ELR (cell line): ENCODE measurements around the gene ZC3H14.
A peak's percentile ranks its signal among the peaks of the same experiment; 100 is the strongest.
"Not testable (repeated sequence)": the region's sequence is repeated elsewhere in the genome, so short reads cannot be mapped to it uniquely, and the experiment has no call there.

Experiments used
- DNase-seq: peaks from one replicate; pipeline ENCODE4 v3.0.0-alpha.2; 2015; ENCODE audit warnings: low read depth

ZC3H14 gene, protein sequence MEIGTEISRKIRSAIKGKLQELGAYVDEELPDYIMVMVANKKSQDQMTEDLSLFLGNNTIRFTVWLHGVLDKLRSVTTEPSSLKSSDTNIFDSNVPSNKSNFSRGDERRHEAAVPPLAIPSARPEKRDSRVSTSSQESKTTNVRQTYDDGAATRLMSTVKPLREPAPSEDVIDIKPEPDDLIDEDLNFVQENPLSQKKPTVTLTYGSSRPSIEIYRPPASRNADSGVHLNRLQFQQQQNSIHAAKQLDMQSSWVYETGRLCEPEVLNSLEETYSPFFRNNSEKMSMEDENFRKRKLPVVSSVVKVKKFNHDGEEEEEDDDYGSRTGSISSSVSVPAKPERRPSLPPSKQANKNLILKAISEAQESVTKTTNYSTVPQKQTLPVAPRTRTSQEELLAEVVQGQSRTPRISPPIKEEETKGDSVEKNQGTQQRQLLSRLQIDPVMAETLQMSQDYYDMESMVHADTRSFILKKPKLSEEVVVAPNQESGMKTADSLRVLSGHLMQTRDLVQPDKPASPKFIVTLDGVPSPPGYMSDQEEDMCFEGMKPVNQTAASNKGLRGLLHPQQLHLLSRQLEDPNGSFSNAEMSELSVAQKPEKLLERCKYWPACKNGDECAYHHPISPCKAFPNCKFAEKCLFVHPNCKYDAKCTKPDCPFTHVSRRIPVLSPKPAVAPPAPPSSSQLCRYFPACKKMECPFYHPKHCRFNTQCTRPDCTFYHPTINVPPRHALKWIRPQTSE

DNA sequence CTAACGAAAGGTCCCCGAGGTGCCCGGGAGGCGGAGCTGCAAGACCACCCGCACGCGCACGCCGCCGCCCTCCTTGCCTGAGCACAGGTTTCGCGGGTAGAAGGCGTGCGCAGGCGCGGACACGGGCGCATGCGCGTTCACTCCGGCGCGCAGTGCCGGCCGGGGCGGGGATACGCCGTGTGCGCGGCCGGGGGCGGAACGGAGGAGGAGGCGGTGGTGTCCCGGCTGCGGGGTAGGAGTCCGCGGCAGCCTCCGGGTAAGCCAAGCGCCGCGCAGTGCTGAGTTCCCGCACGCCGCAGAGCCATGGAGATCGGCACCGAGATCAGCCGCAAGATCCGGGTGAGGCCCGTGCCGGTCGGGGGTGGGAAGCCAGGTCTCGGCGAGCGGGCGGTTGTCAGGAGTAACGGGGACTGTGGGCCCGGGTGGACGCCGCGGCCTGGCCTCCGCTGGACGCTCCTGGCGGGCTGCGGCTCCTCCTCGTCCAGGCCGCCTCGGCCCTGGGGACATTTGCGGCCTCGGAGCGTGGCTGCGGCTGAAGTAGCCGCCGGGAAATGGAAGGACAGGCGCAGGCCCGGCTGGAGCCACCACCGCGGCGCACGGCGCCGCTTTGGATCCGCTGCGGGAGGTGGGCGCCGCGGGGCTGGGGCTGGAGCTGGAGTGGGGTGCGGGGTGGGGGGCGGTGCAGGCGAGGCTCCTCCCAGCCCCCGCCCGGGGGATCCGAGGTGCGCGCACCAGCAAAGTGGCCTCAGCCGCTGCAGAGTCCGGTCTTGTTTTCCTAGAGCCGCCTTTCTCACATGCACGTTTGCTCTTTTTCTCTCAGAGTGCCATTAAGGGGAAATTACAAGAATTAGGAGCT is at the start of gene ZC3H14:
ZC3H14 (plus strand) TSS at position 207 of the 856 bp plus-strand sequence; CDS start at position 304, 97 bp downstream.
- peak; percentile 89 for DNase-seq

DNA sequence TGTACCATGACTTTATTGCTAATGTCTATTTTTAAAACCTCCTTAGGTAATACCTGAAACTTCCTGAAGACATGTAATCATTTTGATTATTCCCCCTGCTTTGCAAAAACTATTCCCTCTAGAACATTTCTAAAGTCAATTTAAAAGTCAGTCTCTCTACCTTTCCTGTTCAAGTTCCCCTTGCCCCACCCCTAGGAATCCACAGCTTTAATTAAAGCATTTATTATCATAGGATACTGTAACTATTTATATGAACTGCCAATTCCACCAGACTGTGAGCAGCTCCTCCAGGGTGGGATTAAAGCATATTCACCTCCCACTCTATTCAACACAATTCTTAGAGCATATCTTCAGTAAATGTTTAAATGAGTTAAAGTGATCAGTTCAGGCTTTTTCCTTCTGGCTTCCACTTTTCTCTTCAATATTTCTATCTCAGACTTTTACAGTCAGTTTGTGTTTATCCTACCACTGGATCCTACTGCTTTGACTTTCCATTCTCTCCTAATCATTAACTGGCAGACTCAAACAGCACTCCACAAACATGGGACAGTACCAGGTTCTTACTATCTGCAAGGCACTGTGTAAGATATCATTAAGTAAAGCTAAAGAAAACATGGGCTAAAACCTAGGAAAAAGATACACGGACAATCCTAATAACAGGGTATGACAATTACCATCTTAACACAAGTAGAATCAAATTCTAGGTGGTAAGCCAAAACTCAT is 47.2 kb upstream of the ZC3H14 start:
- DNase-seq = no peak

DNA sequence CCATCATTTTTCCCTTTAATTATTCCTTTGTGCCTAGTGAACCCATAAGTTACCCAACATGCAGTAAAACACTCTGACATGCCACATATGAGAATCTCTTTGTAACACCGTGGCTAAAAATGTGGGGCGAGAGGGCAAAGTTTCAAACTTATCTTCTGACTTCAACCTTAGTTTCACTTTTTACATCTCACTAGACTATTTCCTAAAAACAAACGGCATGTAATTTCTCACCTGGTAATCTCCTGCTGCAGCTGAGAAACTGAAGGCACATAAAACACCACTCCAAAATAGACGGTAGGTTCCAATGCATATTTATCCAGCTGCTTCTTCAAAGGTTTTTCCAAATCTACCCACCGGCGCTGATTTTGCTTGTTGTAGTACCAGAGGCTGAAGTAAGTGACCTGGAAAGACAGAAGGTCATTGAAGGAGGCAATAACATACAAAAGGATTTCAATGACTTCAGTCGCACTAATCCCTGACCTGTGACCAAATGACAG is 45.9 kb upstream of the ZC3H14 start:
- no peak for DNase-seq

DNA sequence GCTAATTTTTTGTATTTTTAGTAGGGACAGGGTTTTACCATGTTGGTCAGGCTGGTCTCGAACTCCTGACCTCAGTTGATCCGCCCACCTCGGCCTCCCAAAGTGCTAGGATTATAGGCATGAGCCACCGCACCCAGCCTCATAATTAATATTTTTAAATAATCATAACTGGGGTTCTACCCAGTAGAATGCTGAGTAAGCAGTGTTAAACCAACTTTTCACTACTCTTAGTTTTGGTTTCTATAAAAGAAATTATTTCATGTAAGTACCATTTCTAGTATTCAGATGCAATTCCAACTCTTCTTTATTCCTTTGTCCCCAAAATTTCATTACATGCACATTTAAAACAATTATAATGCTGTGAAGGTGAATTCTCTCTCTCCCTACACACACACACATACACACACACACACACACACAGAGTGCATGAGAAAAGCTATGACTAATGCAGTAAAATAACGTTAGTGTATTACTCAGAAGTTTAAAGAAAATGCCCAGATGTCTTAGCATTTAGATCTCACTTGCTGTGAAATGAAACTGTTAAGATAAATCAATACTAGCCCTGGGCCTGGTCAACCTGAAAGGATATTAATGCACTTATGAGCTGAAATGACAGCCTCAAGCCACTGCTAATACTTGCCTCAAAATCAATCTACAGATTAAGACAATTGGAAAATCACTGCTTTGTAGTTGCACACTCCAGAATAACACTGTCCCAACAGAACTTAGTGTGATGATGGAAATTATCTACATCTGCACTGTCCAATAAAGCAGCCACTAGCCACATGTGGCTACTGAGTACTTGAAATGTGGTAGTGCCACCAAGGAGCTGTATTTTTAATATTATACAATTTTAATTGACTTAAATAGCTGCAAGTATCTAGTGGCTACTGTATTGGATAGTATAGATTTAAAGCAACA is 44.0 kb upstream of the ZC3H14 start:
- DNase-seq = peak; percentile 86

- no peak for DNase-seq
Measured at GRCh38 chr14:88519907-88520306, 42.9 kb upstream of the ZC3H14 start.

DNA sequence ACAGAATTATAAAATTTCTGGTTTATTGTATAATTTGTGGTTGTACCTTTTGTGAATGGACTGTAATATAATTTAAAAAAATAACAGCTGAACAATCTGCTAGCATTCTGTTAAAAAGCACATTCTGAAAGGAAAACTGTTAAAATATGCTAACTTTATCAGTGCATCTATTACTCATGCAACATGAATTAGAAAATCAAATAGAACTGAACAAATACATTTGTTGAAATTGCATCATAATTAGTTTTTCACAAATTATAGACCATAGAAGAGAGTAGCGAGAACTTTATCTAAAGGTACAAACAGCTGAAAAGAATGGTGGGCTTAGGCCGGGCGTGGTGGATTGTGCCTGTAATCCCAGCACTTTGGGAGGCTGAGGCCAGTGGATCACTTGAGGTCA is 41.0 kb upstream of the ZC3H14 start:
- DNase-seq = peak; percentile 4

- DNase-seq = no peak
Measured at GRCh38 chr14:88522393-88522792, 40.4 kb upstream of the ZC3H14 start.

DNA sequence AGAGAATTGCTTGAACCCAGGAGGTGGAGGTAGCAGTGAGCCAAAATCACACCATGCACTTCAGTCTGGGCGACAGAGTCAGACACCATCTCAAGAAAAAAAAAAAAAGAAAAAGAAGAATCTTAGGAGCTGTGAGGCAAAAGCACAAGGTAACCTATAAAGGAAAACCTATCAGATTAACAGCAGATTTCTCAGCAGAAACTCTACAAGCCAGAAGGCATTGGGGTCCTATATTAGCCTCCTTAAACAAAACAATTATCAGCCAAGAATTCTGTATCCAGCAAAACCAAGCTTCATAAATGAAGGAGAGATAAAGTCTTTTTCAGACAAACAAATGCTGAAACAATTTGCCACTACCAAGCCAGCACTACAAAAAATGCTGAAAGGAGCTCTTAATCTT is 32.9 kb upstream of the ZC3H14 start:
- DNase-seq = not testable (repeated sequence)

GRCh38 chr14:88533064-88533602 is 29.7 kb upstream of the ZC3H14 start:
- DNase-seq = no peak

- no peak for DNase-seq
Measured at GRCh38 chr14:88535149-88535548, 27.7 kb upstream of the ZC3H14 start.

GRCh38 chr14:88535813-88536212 is 27.0 kb upstream of the ZC3H14 start:
- DNase-seq = no peak

- DNase-seq = peak; percentile 44
Measured at GRCh38 chr14:88541324-88541723, 21.5 kb upstream of the ZC3H14 start.

GRCh38 chr14:88542857-88543795 is 19.7 kb upstream of the ZC3H14 start:
- DNase-seq = no peak

DNA sequence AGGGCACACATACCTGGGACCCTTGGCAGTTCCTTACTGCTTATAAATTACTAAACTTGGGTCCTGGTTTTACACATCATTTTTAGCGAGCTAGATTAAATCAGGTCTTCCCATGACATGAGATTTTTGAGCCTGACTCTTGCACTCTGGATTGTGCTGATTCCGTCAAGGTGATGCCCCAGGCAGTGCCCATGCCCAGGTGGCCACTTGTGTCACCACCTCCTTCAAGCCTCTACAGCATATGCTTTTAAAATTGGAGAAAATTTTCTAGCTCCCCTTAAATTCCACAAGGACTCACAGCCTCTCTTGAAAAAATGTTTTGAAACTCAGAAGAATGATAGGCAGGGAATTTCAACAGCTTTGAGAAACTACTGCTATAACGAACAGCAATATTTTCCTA is 17.6 kb upstream of the ZC3H14 start:
- no peak for DNase-seq

DNA sequence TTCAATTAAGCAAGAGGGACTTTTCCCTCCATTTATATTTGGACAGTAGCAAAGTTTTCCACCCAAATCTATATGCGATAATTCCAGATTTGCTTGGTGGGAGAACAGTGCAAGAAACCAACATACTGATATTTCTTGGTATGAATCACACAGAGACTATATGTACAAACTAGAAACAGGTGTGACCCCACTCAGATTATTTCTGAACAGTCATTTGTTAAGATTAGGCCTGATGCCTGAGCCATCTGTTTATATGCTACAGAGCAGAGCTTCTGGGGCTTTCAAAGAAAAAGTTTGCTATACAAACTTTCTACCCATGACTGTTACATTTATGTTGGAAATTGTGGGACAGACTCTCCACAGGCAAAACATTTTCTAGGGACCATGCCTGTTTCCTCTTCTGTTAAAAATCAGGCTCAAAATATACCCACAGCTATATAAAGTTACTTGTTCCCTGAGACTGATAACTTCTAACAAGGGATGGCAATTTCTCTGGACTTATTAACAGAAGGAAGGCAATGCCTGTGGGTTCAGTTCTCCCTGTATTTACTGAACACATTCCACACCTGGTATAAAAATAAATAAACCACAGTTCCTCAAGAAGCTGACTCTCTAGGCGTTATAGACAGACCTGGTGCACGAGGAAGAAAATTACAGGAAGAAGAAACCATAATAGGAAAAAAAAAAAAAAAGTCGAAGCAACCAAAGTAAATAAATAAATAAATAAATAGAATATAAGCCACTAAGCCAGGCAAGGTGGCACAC is 16.0 kb upstream of the ZC3H14 start:
- no peak for DNase-seq

- DNase-seq = no peak
Measured at GRCh38 chr14:88547386-88547780, 15.5 kb upstream of the ZC3H14 start.

GRCh38 chr14:88550078-88550477 is 12.8 kb upstream of the ZC3H14 start:
- DNase-seq = no peak
